Gastroesophageal sphincter (tissue), 4 donors: ENCODE measurements around the gene RBMX2. TPM values are rescaled to one million over a fixed set of nuclear protein-coding genes. Genes with fewer than 3 reads are reported as not detected.

ENCODE experiments used
- ATAC-seq: fragments of 150-250 bp; one replicate; pipeline ENCODE4 v1.9.1; 2016; ENCODE audit warnings: mild to moderate bottlenecking, moderate library complexity
- H3K27ac ChIP-seq, 4 donors: fragments of 200-600 bp; sonication (generic) in 3 of 4; 1 replicate in 3 of 4; 2 replicates in 1 of 4; pipeline ENCODE4 v1.5.1; 2016 to 2019
- H3K27me3 ChIP-seq: fragments of 200-600 bp; sonication (generic); one replicate; pipeline ENCODE4 v1.5.1; 2019
- H3K36me3 ChIP-seq, 2 donors: fragments of 200-600 bp; sonication (generic); one replicate each; pipeline ENCODE4 v1.5.1; 2019; ENCODE audit warnings: control low read depth in 1 of 2
- H3K4me1 ChIP-seq, 3 donors: fragments of 200-600 bp; sonication (generic); 1 replicate in 2 of 3; 2 replicates in 1 of 3; pipeline ENCODE4 v1.5.1; 2016 to 2019; ENCODE audit warnings: control low read depth in 2 of 3
- H3K4me3 ChIP-seq, 2 donors: fragments of 200-600 bp; sonication (generic); one replicate each; pipeline ENCODE4 v1.5.1; 2019; ENCODE audit warnings: mild to moderate bottlenecking in 1 of 2, moderate library complexity in 1 of 2
- H3K9me3 ChIP-seq, 3 donors: fragments of 200-600 bp; sonication (generic); one replicate each; pipeline ENCODE4 v1.5.1; 2017 to 2019; ENCODE audit warnings: control low read depth in 2 of 3
- CTCF ChIP-seq, 4 experiments: fragments of 200-600 bp in 2 of 4; fragments of 450-650 bp in 2 of 4; sonication (generic) in 1 of 4; IDR thresholded peaks; one replicate each; pipeline ENCODE4 v1.5.1; 2017 to 2019; ENCODE audit warnings: antibody characterized with exemption in 4 of 4, mild to moderate bottlenecking in 2 of 4, moderate library complexity in 2 of 4
- EP300 ChIP-seq: sonication (generic); formaldehyde crosslinking; IDR thresholded peaks from one replicate; pipeline ENCODE4 v1.6.1; 2017; ENCODE audit warnings: antibody characterized with exemption, mild to moderate bottlenecking
- POLR2A ChIP-seq, 2 donors: fragments of 450-650 bp; IDR thresholded peaks; one replicate each; pipeline ENCODE4 v1.6.1; 2017; ENCODE audit warnings: antibody characterized with exemption in 2 of 2, mild to moderate bottlenecking in 2 of 2, moderate library complexity in 1 of 2
- POLR2AphosphoS5 ChIP-seq: sonication (generic); formaldehyde crosslinking; IDR thresholded peaks from one replicate; pipeline ENCODE4 v1.6.1; 2017; ENCODE audit warnings: antibody characterized with exemption
- WGBS, 2 donors: methylation state at CpG; one replicate each; pipeline ENCODE4 v1.1.5; 2018; ENCODE audit warnings: low coverage in 1 of 2; 5-methylcytosine and 5-hydroxymethylcytosine counted together
- total RNA-seq, 4 donors: library from RNA; depleted of rRNA; stranded (reverse); fragments of >200 nt; gene quantifications; one replicate each; pipeline ENCODE4 v1.1.0, GENCODE V29; 2016

The RBMX2 gene
- total RNA-seq, 4 donors from 2014 or later = 14.8 to 19.5 (median 18.0) TPM

- no peak for ATAC-seq
- Histone ChIP-seq H3K9me3 (no peaks in the 10 kb centered on the region), H3K4me3 (no peak overlapping the region), H3K27me3 (no peaks in the 10 kb centered on the region), H3K27ac (no peak overlapping the region), H3K36me3 (no peaks in the 10 kb centered on the region), H3K4me1 (no peaks in the 10 kb centered on the region)
- WGBS, 2 donors = 64 to 100% methylated on average over 1 of the region's 1 CpG
- no peak for TF ChIP-seq EP300
- no peak for TF ChIP-seq POLR2AphosphoS5
- no peak for TF ChIP-seq POLR2A (IDR thresholded peaks at IDR 0.05)
Observed at GRCh38 chrX:130444641-130445336, 43.0 kb downstream of the RBMX2 start.

GRCh38 chrX:130446974-130447373 is 45.2 kb downstream of the RBMX2 start:
- no peaks in the 10 kb centered on the region for H3K9me3 ChIP-seq
- no peaks in the 10 kb centered on the region for H3K36me3 ChIP-seq
- ATAC-seq = no peak
- 49 to 55% methylated on average over 4 of the region's 4 CpGs for WGBS, 2 donors
- H3K4me1 ChIP-seq = no peaks in the 10 kb centered on the region
- H3K27me3 ChIP-seq = no peaks in the 10 kb centered on the region
- H3K4me3 ChIP-seq = no peak overlapping the region
- TF ChIP-seq EP300 (no peak), POLR2AphosphoS5 (no peak), CTCF (IDR thresholded peaks at IDR 0.05) (no peak), POLR2A (IDR thresholded peaks at IDR 0.05) (no peak)
- H3K27ac ChIP-seq = no peak overlapping the region

Other genes starting within 250 kb of the RBMX2 start
- 10 to 100 TPM; 14.0 to 25.5 (median 16.9) TPM for gene AIFM1, start 236.1 kb upstream of the RBMX2 start, total RNA-seq
- gene RAB33A, start 230.0 kb upstream of the RBMX2 start, total RNA-seq = 1 to 10 TPM in 1 of 4 donors, under 1 TPM in 1, not detected in 2; 0.93 to 1.2 TPM
- 1 to 10 TPM; 2.7 to 4.6 (median 3.8) TPM for gene ZNF280C, start 133.1 kb upstream of the RBMX2 start, total RNA-seq
- gene SLC25A14, start 62.1 kb upstream of the RBMX2 start, total RNA-seq = 10 to 100 TPM in 1 of 4 donors, 1 to 10 TPM in 3; 7.8 to 12.9 (median 8.4) TPM
- not detected for gene GPR119, start 16.3 kb upstream of the RBMX2 start, total RNA-seq